HEK293 (cell line): ENCODE measurements around the gene OR1K1.

ENCODE experiments used
- CTCF ChIA-PET: fragments of 350-600 bp; formaldehyde crosslinking; extraction: SDS; loops from one replicate; lab custom pipeline; 2021; ENCODE audit warnings: antibody characterized with exemption; lab: Yijun Ruan, JAX
- POLR2A ChIA-PET: fragments of 300-600 bp; formaldehyde crosslinking; extraction: SDS; loops from one replicate; lab custom pipeline; 2020; ENCODE audit warnings: antibody characterized with exemption, inconsistent platforms; lab: Yijun Ruan, JAX
- H3K27ac ChIP-seq: fragments of 200-500 bp; sonication (Bioruptor generic); 2 replicates; pipeline ENCODE4 v1.5.1; 2014; ENCODE audit warnings: low read depth, low read length, control low read depth, inconsistent platforms; ENCODE audit errors: extremely low read depth
- H3K36me3 ChIP-seq, 2 experiments: fragments of 200-500 bp in 1 of 2; sonication (Bioruptor generic) in 1 of 2; 1 replicate in 1 of 2; 2 replicates in 1 of 2; pipeline ENCODE4 v1.5.1; 2014 to 2017; ENCODE audit warnings: inconsistent platforms in 2 of 2, low read length in 2 of 2; ENCODE audit not compliant: control insufficient read depth in 2 of 2, insufficient read depth in 1 of 2
- H3K4me1 ChIP-seq: fragments of 200-500 bp; sonication (Bioruptor generic); 2 replicates; pipeline ENCODE4 v1.5.1; 2014; ENCODE audit warnings: mild to moderate bottlenecking, low read length, inconsistent platforms; ENCODE audit not compliant: control insufficient read depth, insufficient read depth
- H3K4me3 ChIP-seq: 2 replicates; pipeline ENCODE4 v1.5.1; 2011; ENCODE audit warnings: low read depth, mild to moderate bottlenecking, control low read depth, low read length, moderate library complexity
- H3K9me3 ChIP-seq: fragments of 200-500 bp; sonication (Bioruptor generic); 2 replicates; pipeline ENCODE4 v1.5.1; 2014; ENCODE audit warnings: low read depth, low read length, inconsistent platforms; ENCODE audit not compliant: control insufficient read depth, insufficient read depth
- GLIS2 ChIP-seq: fragments of 450-650 bp; formaldehyde crosslinking; IDR thresholded peaks from 2 replicates; pipeline ENCODE4 v1.5.1; 2016; ENCODE audit warnings: missing biosample characterization, missing genetic modification characterization
- SCRT2 ChIP-seq: fragments of 450-650 bp; formaldehyde crosslinking; IDR thresholded peaks from 2 replicates; pipeline ENCODE4 v1.5.1; 2016; ENCODE audit warnings: missing biosample characterization, missing genetic modification characterization
- ZFP41 ChIP-seq: fragments of 450-650 bp; formaldehyde crosslinking; IDR thresholded peaks from 2 replicates; pipeline ENCODE4 v1.5.1; 2016; ENCODE audit warnings: missing biosample characterization, missing genetic modification characterization, borderline replicate concordance
- ZNF140 ChIP-seq: fragments of 450-650 bp; formaldehyde crosslinking; IDR thresholded peaks from 2 replicates; pipeline ENCODE4 v1.5.1; 2016; ENCODE audit warnings: missing biosample characterization, missing genetic modification characterization
- ZNF174 ChIP-seq: fragments of 450-650 bp; formaldehyde crosslinking; IDR thresholded peaks from 2 replicates; pipeline ENCODE4 v1.5.0; 2017; ENCODE audit warnings: missing biosample characterization, mild to moderate bottlenecking, missing genetic modification characterization
- ZNF23 ChIP-seq: fragments of 450-650 bp; formaldehyde crosslinking; IDR thresholded peaks from 2 replicates; pipeline ENCODE4 v1.5.1; 2016; ENCODE audit warnings: missing biosample characterization, missing genetic modification characterization, borderline replicate concordance
- ZNF324 ChIP-seq: fragments of 450-650 bp; formaldehyde crosslinking; IDR thresholded peaks from 2 replicates; pipeline ENCODE4 v1.5.1; 2016; ENCODE audit warnings: missing biosample characterization, missing genetic modification characterization
- ZNF335 ChIP-seq: fragments of 450-650 bp; formaldehyde crosslinking; conservative IDR thresholded peaks from 2 replicates; pipeline ENCODE4 v1.5.1; 2016; ENCODE audit warnings: missing biosample characterization, missing genetic modification characterization
- ZNF350 ChIP-seq: fragments of 450-650 bp; formaldehyde crosslinking; IDR thresholded peaks from 2 replicates; pipeline ENCODE4 v1.5.0; 2017; ENCODE audit warnings: missing biosample characterization, mild to moderate bottlenecking, missing genetic modification characterization
- ZNF404 ChIP-seq: fragments of 450-650 bp; formaldehyde crosslinking; IDR thresholded peaks from 2 replicates; pipeline ENCODE4 v1.5.1; 2017; ENCODE audit warnings: missing biosample characterization, missing genetic modification characterization
- ZNF555 ChIP-seq: fragments of 450-650 bp; formaldehyde crosslinking; conservative IDR thresholded peaks from 2 replicates; pipeline ENCODE4 v1.5.1; 2017; ENCODE audit warnings: missing biosample characterization, mild to moderate bottlenecking, missing genetic modification characterization, inconsistent platforms
- ZNF585B ChIP-seq: fragments of 450-650 bp; formaldehyde crosslinking; IDR thresholded peaks from 2 replicates; pipeline ENCODE4 v1.5.1; 2016; ENCODE audit warnings: missing biosample characterization, missing genetic modification characterization
- ZNF624 ChIP-seq: fragments of 450-650 bp; formaldehyde crosslinking; IDR thresholded peaks from 2 replicates; pipeline ENCODE4 v1.5.1; 2017; ENCODE audit warnings: missing biosample characterization, missing genetic modification characterization
- ZNF747 ChIP-seq: fragments of 450-650 bp; formaldehyde crosslinking; IDR thresholded peaks from 2 replicates; pipeline ENCODE4 v1.5.1; 2016; ENCODE audit warnings: missing biosample characterization, missing genetic modification characterization
- ZNF837 ChIP-seq: fragments of 450-650 bp; formaldehyde crosslinking; IDR thresholded peaks from 2 replicates; pipeline ENCODE4 v1.5.1; 2016; ENCODE audit warnings: missing biosample characterization, missing genetic modification characterization
- TF ChIP-seq, protein P1 (sequence below): fragments of 450-650 bp; formaldehyde crosslinking; IDR thresholded peaks from 2 replicates; pipeline ENCODE4 v1.5.1; 2016; ENCODE audit warnings: missing biosample characterization, missing genetic modification characterization
- TF ChIP-seq, protein P2 (sequence below): fragments of 450-650 bp; formaldehyde crosslinking; IDR thresholded peaks from 2 replicates; pipeline ENCODE4 v1.5.1; 2016; ENCODE audit warnings: missing biosample characterization, missing genetic modification characterization
- TF ChIP-seq, protein P3 (sequence below): fragments of 450-650 bp; formaldehyde crosslinking; conservative IDR thresholded peaks from 2 replicates; pipeline ENCODE4 v1.5.1; 2016; ENCODE audit warnings: low read depth, missing biosample characterization, missing genetic modification characterization
- TF ChIP-seq, protein P4 (sequence below): fragments of 450-650 bp; formaldehyde crosslinking; IDR thresholded peaks from 2 replicates; pipeline ENCODE4 v1.5.1; 2016; ENCODE audit warnings: missing biosample characterization, missing genetic modification characterization, borderline replicate concordance
- TF ChIP-seq, protein P5 (sequence below): fragments of 450-650 bp; formaldehyde crosslinking; IDR thresholded peaks from 2 replicates; pipeline ENCODE4 v1.5.1; 2017; ENCODE audit warnings: missing biosample characterization, missing genetic modification characterization
- TF ChIP-seq, protein P6 (sequence below): fragments of 450-650 bp; formaldehyde crosslinking; IDR thresholded peaks from 2 replicates; pipeline ENCODE4 v1.5.1; 2016; ENCODE audit warnings: missing biosample characterization, missing genetic modification characterization

The OR1K1 gene

DNA sequence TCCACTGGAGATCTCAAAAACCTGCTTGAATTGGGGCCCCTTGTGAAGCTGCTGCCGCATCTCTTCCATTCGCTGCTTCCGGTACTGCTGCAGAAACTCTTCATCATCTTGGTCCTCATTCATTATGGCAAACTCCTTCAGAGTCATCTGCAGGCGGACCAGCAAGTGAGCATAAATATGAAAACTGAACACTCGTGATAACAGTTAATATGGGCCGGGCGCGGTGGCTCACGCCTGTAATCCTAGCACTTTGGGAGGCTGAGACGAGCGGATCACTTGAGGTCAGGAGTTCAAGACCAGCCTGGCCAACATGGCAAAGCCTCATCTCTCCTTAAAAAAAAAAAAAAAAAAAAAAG, 20.5 kb downstream of the OR1K1 start (continued):
- TF ChIP-seq, protein P1, sequence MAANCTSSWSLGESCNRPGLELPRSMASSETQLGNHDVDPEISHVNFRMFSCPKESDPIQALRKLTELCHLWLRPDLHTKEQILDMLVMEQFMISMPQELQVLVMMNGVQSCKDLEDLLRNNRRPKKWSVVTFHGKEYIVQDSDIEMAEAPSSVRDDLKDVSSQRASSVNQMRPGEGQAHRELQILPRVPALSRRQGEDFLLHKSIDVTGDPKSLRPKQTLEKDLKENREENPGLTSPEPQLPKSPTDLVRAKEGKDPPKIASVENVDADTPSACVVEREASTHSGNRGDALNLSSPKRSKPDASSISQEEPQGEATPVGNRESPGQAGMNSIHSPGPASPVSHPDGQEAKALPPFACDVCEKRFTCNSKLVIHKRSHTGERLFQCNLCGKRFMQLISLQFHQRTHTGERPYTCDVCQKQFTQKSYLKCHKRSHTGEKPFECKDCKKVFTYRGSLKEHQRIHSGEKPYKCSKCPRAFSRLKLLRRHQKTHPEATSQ: no peak
- no peak for TF ChIP-seq ZNF140 (tag by site-specific recombination)
- TF ChIP-seq, all 188 proteins: peak for 0

DNA sequence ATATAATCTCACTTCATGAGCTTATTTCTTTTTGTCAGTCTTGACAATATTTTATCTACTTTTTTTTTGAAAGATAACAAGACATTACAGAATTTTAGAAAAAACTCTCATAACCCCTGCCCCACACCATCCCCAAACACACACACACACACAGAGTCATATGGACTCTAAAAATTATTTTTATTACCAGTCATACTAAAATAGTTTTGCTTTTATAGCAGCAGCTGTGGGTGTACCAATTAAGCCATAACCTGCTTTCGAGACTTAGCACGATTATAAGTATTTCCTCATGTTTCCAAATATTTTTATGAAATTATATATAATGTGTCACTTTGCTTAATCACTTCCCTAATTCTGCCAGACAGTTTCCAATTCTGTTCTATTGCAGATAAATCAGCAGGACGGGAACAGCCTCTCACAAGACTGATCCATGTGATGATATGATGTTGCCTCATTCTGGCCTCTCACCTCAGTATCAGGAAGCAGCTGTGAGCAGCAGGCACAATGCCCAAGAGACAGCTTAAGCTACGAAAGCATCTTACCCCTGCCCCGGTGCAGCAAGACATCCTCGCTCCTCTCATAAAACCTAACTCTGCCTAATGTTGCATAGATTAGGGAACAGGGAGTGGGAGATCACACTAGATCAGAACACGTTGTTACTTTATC, 21.5 kb downstream of the OR1K1 start:
- TF ChIP-seq, protein P2, sequence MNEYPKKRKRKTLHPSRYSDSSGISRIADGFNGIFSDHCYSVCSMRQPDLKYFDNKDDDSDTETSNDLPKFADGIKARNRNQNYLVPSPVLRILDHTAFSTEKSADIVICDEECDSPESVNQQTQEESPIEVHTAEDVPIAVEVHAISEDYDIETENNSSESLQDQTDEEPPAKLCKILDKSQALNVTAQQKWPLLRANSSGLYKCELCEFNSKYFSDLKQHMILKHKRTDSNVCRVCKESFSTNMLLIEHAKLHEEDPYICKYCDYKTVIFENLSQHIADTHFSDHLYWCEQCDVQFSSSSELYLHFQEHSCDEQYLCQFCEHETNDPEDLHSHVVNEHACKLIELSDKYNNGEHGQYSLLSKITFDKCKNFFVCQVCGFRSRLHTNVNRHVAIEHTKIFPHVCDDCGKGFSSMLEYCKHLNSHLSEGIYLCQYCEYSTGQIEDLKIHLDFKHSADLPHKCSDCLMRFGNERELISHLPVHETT: no peak
- TF ChIP-seq, protein P3, sequence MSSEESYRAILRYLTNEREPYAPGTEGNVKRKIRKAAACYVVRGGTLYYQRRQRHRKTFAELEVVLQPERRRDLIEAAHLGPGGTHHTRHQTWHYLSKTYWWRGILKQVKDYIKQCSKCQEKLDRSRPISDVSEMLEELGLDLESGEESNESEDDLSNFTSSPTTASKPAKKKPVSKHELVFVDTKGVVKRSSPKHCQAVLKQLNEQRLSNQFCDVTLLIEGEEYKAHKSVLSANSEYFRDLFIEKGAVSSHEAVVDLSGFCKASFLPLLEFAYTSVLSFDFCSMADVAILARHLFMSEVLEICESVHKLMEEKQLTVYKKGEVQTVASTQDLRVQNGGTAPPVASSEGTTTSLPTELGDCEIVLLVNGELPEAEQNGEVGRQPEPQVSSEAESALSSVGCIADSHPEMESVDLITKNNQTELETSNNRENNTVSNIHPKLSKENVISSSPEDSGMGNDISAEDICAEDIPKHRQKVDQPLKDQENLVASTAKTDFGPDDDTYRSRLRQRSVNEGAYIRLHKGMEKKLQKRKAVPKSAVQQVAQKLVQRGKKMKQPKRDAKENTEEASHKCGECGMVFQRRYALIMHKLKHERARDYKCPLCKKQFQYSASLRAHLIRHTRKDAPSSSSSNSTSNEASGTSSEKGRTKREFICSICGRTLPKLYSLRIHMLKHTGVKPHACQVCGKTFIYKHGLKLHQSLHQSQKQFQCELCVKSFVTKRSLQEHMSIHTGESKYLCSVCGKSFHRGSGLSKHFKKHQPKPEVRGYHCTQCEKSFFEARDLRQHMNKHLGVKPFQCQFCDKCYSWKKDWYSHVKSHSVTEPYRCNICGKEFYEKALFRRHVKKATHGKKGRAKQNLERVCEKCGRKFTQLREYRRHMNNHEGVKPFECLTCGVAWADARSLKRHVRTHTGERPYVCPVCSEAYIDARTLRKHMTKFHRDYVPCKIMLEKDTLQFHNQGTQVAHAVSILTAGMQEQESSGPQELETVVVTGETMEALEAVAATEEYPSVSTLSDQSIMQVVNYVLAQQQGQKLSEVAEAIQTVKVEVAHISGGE (tag by site-specific recombination): no peak
- TF ChIP-seq ZNF624 (tag by site-specific recombination): no peak
- peaks cover 7 to 67% of the 10 kb centered on the region in 2 experiments for H3K36me3 ChIP-seq
- no peaks in the 10 kb centered on the region for H3K9me3 ChIP-seq
- no peak overlapping the region for H3K27ac ChIP-seq
- peaks cover 8% of the 10 kb centered on the region for H3K4me1 ChIP-seq
- H3K4me3 ChIP-seq: no peak overlapping the region
- POLR2A ChIA-PET: no interaction called here
- CTCF ChIA-PET: interaction anchor here (0.9 to 4.0 kb wide), 2 partner anchors 11 to 722 kb away, joined by 3 to 26 read pairs; no protein-coding TSS in a partner anchor

DNA sequence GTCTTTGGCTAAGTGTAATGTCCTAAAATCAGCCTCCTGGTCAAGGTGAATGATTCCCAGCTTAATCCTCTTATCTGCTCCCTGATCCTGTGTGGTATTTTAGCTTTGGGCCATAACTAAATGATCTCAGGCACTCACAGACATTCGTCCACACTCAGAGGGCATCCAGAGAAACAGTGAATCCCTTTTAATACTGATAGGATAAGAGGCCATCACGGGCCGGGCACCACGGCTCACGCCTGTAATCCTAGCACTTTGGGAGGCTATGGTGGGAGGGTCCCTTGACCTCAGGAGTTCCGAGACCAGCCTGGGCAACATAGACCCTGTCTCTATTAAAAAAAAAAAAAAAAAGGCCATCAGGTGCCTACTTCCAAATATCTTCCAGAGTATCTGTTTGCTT, 22.1 kb downstream of the OR1K1 start:
- Histone ChIP-seq H3K4me3 (no peak overlapping the region), H3K36me3 (peaks cover 7 to 64% of the 10 kb centered on the region in 2 experiments), H3K9me3 (no peaks in the 10 kb centered on the region), H3K4me1 (peaks cover 8% of the 10 kb centered on the region), H3K27ac (no peak overlapping the region)
- POLR2A ChIA-PET: no interaction called here
- CTCF ChIA-PET: no interaction called here
- TF ChIP-seq ZNF585B: no peak
- TF ChIP-seq ZNF350 (tag by site-specific recombination): no peak
- TF ChIP-seq, protein P4, sequence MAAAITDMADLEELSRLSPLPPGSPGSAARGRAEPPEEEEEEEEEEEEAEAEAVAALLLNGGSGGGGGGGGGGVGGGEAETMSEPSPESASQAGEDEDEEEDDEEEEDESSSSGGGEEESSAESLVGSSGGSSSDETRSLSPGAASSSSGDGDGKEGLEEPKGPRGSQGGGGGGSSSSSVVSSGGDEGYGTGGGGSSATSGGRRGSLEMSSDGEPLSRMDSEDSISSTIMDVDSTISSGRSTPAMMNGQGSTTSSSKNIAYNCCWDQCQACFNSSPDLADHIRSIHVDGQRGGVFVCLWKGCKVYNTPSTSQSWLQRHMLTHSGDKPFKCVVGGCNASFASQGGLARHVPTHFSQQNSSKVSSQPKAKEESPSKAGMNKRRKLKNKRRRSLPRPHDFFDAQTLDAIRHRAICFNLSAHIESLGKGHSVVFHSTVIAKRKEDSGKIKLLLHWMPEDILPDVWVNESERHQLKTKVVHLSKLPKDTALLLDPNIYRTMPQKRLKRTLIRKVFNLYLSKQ (tag by site-specific recombination): no peak
- no peak for TF ChIP-seq ZNF747
- TF ChIP-seq GLIS2 (tag by site-specific recombination): no peak
- TF ChIP-seq ZNF555: no peak
- no peak for TF ChIP-seq ZNF23 (tag by site-specific recombination)
- no peak for TF ChIP-seq ZNF324 (tag by site-specific recombination)
- TF ChIP-seq SCRT2 (tag by site-specific recombination): no peak
- no peak for TF ChIP-seq ZNF174
- no peak for TF ChIP-seq ZFP41 (tag by site-specific recombination)
- TF ChIP-seq ZNF404 (tag by site-specific recombination): no peak
- no peak for TF ChIP-seq ZNF837 (tag by site-specific recombination)
- TF ChIP-seq, protein P5, sequence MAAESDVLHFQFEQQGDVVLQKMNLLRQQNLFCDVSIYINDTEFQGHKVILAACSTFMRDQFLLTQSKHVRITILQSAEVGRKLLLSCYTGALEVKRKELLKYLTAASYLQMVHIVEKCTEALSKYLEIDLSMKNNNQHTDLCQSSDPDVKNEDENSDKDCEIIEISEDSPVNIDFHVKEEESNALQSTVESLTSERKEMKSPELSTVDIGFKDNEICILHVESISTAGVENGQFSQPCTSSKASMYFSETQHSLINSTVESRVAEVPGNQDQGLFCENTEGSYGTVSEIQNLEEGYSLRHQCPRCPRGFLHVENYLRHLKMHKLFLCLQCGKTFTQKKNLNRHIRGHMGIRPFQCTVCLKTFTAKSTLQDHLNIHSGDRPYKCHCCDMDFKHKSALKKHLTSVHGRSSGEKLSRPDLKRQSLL (tag by site-specific recombination): no peak
- TF ChIP-seq ZNF335 (tag by site-specific recombination): no peak
- TF ChIP-seq, protein P6, sequence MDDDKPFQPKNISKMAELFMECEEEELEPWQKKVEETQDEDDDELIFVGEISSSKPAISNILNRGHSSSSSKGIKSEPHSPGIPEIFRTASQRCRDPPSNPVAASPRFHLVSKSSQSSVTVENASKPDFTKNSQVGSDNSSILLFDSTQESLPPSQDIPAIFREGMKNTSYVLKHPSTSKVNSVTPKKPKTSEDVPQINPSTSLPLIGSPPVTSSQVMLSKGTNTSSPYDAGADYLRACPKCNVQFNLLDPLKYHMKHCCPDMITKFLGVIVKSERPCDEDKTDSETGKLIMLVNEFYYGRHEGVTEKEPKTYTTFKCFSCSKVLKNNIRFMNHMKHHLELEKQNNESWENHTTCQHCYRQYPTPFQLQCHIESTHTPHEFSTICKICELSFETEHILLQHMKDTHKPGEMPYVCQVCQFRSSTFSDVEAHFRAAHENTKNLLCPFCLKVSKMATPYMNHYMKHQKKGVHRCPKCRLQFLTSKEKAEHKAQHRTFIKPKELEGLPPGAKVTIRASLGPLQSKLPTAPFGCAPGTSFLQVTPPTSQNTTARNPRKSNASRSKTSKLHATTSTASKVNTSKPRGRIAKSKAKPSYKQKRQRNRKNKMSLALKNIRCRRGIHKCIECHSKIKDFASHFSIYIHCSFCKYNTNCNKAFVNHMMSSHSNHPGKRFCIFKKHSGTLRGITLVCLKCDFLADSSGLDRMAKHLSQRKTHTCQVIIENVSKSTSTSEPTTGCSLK (tag by site-specific recombination): no peak
